SK-N-MC (cell line): ENCODE data around the gene STK4.

ENCODE experiments used
- DNase-seq: peaks from one replicate; pipeline ENCODE4 v3.0.0-alpha.2; 2011; ENCODE audit warnings: low read depth, low spot score
- H3K27ac ChIP-seq: fragments of 200-600 bp; sonication (generic); 2 replicates; pipeline ENCODE4 v1.5.1; 2016; ENCODE audit warnings: mixed run types
- H3K36me3 ChIP-seq: fragments of 200-600 bp; sonication (generic); 2 replicates; pipeline ENCODE4 v1.6.1; 2017; ENCODE audit warnings: antibody characterized with exemption, low read length, mixed read lengths; ENCODE audit not compliant: insufficient read depth
- H3K4me3 ChIP-seq: fragments of 200-600 bp; sonication (generic); 2 replicates; pipeline ENCODE4 v1.5.1; 2016
- H3K9ac ChIP-seq: fragments of 200-600 bp; sonication (generic); 2 replicates; pipeline ENCODE4 v1.8.0; 2017; ENCODE audit warnings: mixed run types, mixed read lengths; ENCODE audit not compliant: insufficient read length
- H3K9me3 ChIP-seq: fragments of 200-600 bp; sonication (generic); 2 replicates; pipeline ENCODE4 v1.6.1; 2017; ENCODE audit warnings: low read depth, mild to moderate bottlenecking, antibody characterized with exemption, low read length, moderate library complexity, mixed read lengths
- EZH2 ChIP-seq: fragments of 200-600 bp; sonication (generic); IDR thresholded peaks from one replicate; pipeline ENCODE4 v1.6.1; 2017; ENCODE audit warnings: antibody characterized with exemption
- FOXP2 ChIP-seq: optimal IDR thresholded peaks from 2 replicates; pipeline ENCODE3; 2011; ENCODE audit warnings: mild to moderate bottlenecking, moderate library complexity; ENCODE audit not compliant: insufficient read depth; ENCODE audit errors: extremely low read length, control extremely low read depth
- POLR2AphosphoS5 ChIP-seq: IDR thresholded peaks from 2 replicates; pipeline ENCODE4 v1.6.1; 2012; ENCODE audit warnings: mild to moderate bottlenecking, low read depth, low read length, borderline replicate concordance

STK4 gene

GRCh38 chr20:45119556-45120266 is 153.4 kb downstream of the STK4 start:
- Histone ChIP-seq H3K9ac (no peak overlapping the region), H3K27ac (no peak overlapping the region), H3K36me3 (no peaks in the 10 kb centered on the region), H3K9me3 (no peaks in the 10 kb centered on the region), H3K4me3 (no peak overlapping the region)
- TF ChIP-seq FOXP2, result no peak
- no peak for TF ChIP-seq POLR2AphosphoS5
- TF ChIP-seq EZH2, result no peak
- no peak for DNase-seq

- H3K27ac ChIP-seq, result no peak overlapping the region
- no peaks in the 10 kb centered on the region for H3K9me3 ChIP-seq
- H3K9ac ChIP-seq, result no peak overlapping the region
- no peaks in the 10 kb centered on the region for H3K36me3 ChIP-seq
- no peak for TF ChIP-seq EZH2
- no peak for TF ChIP-seq FOXP2
- no peak for TF ChIP-seq POLR2AphosphoS5
- H3K4me3 ChIP-seq, result no peak overlapping the region
- no peak for DNase-seq
Measured at GRCh38 chr20:45121388-45121787, 155.1 kb downstream of the STK4 start.

GRCh38 chr20:45124365-45124764 is 158.1 kb downstream of the STK4 start, which contains the start of gene WFDC12:
WFDC12 (minus strand) TSS chr20:45124465; CDS start chr20:45124447, 18 bp downstream.
- TF ChIP-seq EZH2, result no peak
- no peak for TF ChIP-seq POLR2AphosphoS5
- no peak for TF ChIP-seq FOXP2
- H3K36me3 ChIP-seq, result no peaks in the 10 kb centered on the region
- no peaks in the 10 kb centered on the region for H3K9me3 ChIP-seq
- no peak within 1 kb of the TSS for H3K9ac ChIP-seq
- DNase-seq, result no peak
- H3K27ac ChIP-seq, result no peak within 1 kb of the TSS
- no peak within 1 kb of the TSS for H3K4me3 ChIP-seq

DNA sequence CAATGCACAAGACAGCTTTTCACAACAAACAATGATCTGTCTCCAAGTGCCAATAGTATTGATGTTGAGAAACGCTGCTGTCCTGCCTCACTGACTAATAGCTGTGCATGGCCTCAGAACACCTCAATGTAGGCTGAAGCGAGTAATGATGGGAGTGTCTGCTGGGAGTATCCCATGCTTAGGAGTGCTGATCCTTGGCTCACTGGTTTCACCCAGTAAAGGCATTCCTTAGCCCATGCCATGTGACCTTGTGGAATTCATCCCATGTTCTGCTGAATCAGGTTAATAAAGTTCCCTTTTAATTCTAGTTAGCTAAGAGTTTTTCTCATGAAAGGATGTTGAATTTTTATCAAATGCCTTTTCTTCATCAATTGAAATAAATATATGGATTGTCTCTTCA is 161.8 kb downstream of the STK4 start:
- no peak overlapping the region for H3K27ac ChIP-seq
- no peak overlapping the region for H3K9ac ChIP-seq
- H3K4me3 ChIP-seq, result no peak overlapping the region
- DNase-seq, result no peak
- no peaks in the 10 kb centered on the region for H3K9me3 ChIP-seq
- H3K36me3 ChIP-seq, result no peaks in the 10 kb centered on the region
- TF ChIP-seq EZH2, result no peak
- no peak for TF ChIP-seq POLR2AphosphoS5
